Measurements from ENCODE around the gene C2CD4B. TPM values are rescaled to one million over a fixed set of nuclear protein-coding genes. Genes with fewer than 3 reads are reported as not detected.

The C2CD4B gene
- total RNA-seq, 1 donor from 2014 or later = 0.14 TPM

GRCh38 chr15:62173215-62173614 lies 8.1 kb upstream of the C2CD4B start:
- DNase-seq (ENCODE audit: low spot score) = no peak
- Mint-ChIP-seq H3K9me3 (no peaks in the 10 kb centered on the region), H3K36me3 (ENCODE audit: low read depth) (no peaks in the 10 kb centered on the region), H3K27ac (no peak overlapping the region), H3K4me3 (ENCODE audit: low read depth) (no peak overlapping the region), H3K27me3 (ENCODE audit: low read depth) (peaks cover 30% of the 10 kb centered on the region), H3K4me1 (ENCODE audit: low read depth) (no peaks in the 10 kb centered on the region)
- intact Hi-C loops (cut with micrococcal nuclease) = no loop called here

DNA sequence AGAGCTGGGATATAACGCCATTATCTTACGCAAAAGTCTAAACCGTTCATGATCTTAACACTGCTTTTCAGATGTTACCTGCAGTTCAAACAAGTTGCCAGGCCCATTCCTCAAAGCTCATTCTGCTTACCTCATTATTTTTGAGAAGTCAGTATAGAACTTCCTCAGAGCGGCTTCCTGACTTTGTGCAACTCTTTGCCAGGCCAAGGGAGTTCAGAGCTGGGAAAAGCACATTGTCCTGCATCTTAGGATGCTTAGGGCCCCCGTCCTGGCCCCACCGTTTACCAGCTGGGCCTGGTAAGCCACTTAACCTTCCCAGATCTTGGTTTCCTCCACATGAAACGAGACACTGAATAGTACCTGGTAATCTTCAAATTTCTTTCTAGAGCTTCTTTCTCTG lies 6.8 kb upstream of the C2CD4B start:
- intact Hi-C loops (cut with micrococcal nuclease) = no loop called here
- no peaks in the 10 kb centered on the region for H3K4me1 Mint-ChIP-seq (ENCODE audit: low read depth)
- H3K36me3 Mint-ChIP-seq (ENCODE audit: low read depth) = no peaks in the 10 kb centered on the region
- H3K9me3 Mint-ChIP-seq = no peaks in the 10 kb centered on the region
- no peak for DNase-seq (ENCODE audit: low spot score)
- H3K27me3 Mint-ChIP-seq (ENCODE audit: low read depth) = peaks cover 40% of the 10 kb centered on the region
- H3K4me3 Mint-ChIP-seq (ENCODE audit: low read depth) = no peak overlapping the region
- no peak overlapping the region for H3K27ac Mint-ChIP-seq

GRCh38 chr15:62165793-62166375 lies 799 bp upstream of the C2CD4B start:
- no peak for DNase-seq (ENCODE audit: low spot score)
- no peak overlapping the region for H3K4me3 Mint-ChIP-seq (ENCODE audit: low read depth)
- H3K9me3 Mint-ChIP-seq = no peaks in the 10 kb centered on the region
- intact Hi-C loops (cut with micrococcal nuclease) = no loop called here
- peaks cover 10% of the 10 kb centered on the region for H3K4me1 Mint-ChIP-seq (ENCODE audit: low read depth)
- H3K27me3 Mint-ChIP-seq (ENCODE audit: low read depth) = peaks cover 72% of the 10 kb centered on the region
- no peak overlapping the region for H3K27ac Mint-ChIP-seq
- H3K36me3 Mint-ChIP-seq (ENCODE audit: low read depth) = no peaks in the 10 kb centered on the region

DNA sequence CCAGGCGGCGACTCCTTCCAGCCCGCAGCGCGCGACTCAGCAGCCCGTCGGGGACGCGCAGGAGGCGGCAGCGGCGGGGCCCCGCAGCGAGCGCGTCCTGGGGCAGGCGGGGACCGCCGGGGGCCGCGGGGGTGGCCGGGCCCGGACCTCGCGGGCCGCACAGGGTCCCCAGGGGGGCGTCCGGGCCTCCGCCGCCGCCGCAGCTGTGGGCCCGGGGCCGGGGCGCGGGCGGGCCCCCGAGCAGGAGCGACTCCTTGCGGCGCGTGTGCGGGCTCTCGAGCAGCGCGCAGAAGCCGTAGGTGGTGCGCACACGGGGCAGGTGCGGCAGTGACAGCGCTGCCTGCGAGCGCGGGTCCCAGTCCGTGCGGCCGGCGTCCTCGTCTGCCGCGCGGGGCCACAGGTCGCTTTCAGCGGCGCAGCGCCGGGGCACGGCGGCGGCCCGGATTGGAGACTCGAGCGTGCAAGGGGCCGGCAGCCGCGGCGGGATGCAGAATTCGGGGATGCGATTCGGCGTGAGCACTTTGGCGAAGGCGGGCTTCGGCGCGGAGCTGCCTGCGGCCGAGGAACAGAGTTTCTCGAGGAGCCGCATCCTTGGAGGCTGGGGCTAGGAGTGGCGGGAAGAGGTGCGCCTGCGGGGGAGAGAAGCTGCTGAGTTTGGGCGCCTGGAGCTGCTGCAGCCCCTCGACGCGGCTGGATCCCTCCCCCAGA lies 535 bp downstream of the C2CD4B start:
- Mint-ChIP-seq H3K4me3 (ENCODE audit: low read depth) (no peak overlapping the region), H3K27me3 (ENCODE audit: low read depth) (peaks cover 82% of the 10 kb centered on the region), H3K36me3 (ENCODE audit: low read depth) (no peaks in the 10 kb centered on the region), H3K9me3 (no peaks in the 10 kb centered on the region), H3K27ac (no peak overlapping the region), H3K4me1 (ENCODE audit: low read depth) (peaks cover 10% of the 10 kb centered on the region)
- no peak for DNase-seq (ENCODE audit: low spot score)
- intact Hi-C loops (cut with micrococcal nuclease) = no loop called here

DNA sequence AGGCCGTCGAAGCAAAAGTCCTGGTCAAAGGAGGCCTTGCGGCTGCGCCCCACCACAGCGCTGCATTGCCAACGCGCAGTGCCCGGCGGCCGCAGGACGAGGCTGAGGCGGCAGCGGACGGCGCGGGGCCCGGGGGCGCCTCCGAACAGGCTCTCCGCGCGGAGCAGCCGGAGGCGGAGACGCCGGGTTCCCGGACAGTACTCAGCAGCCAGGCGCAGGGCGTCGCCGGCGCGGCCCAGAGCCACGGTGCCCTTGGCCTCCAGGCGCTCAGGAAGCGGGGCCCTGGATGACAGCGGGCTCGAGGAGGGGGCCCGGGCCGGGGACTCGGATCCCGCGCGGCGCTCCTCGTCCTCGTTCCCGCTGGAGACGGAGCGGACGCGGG lies 1.1 kb downstream of the C2CD4B start:
- Mint-ChIP-seq H3K4me3 (ENCODE audit: low read depth) (no peak overlapping the region), H3K36me3 (ENCODE audit: low read depth) (no peaks in the 10 kb centered on the region), H3K27me3 (ENCODE audit: low read depth) (peaks cover 81% of the 10 kb centered on the region), H3K27ac (no peak overlapping the region), H3K4me1 (ENCODE audit: low read depth) (peaks cover 10% of the 10 kb centered on the region), H3K9me3 (no peaks in the 10 kb centered on the region)
- intact Hi-C loops (cut with micrococcal nuclease) = no loop called here
- DNase-seq (ENCODE audit: low spot score) = no peak

- peaks cover 10% of the 10 kb centered on the region for H3K4me1 Mint-ChIP-seq (ENCODE audit: low read depth)
- H3K27ac Mint-ChIP-seq = no peak overlapping the region
- DNase-seq (ENCODE audit: low spot score) = no peak
- intact Hi-C loops (cut with micrococcal nuclease) = no loop called here
- H3K9me3 Mint-ChIP-seq = peaks cover 4% of the 10 kb centered on the region
- no peaks in the 10 kb centered on the region for H3K36me3 Mint-ChIP-seq (ENCODE audit: low read depth)
- H3K27me3 Mint-ChIP-seq (ENCODE audit: low read depth) = peaks cover 78% of the 10 kb centered on the region
- H3K4me3 Mint-ChIP-seq (ENCODE audit: low read depth) = no peak overlapping the region
Measured at GRCh38 chr15:62163397-62164013, 1.6 kb downstream of the C2CD4B start.

DNA sequence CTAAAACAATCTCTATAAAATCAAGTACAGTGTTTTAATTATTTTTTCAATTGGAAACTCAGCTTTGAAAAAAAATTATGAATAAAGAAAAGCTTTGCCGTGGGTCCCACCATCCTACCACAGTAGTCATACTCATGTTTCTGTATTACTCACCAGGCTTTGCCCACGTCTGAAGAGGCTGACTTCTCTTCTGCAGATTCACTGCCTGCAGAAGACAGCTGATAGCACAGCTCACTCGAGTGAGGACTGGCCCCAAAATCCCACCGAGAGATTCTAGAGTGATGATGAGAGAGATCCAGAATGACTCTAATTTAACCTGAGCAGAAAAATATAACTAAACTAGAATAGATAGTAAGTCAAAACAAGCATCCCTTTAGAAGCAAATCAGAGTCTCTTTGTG lies 11.9 kb downstream of the C2CD4B start:
- Mint-ChIP-seq H3K27ac (no peak overlapping the region), H3K4me1 (ENCODE audit: low read depth) (peaks cover 12% of the 10 kb centered on the region), H3K36me3 (ENCODE audit: low read depth) (no peaks in the 10 kb centered on the region), H3K9me3 (peaks cover 13% of the 10 kb centered on the region), H3K4me3 (ENCODE audit: low read depth) (no peak overlapping the region), H3K27me3 (ENCODE audit: low read depth) (peaks cover 6% of the 10 kb centered on the region)
- no peak for DNase-seq (ENCODE audit: low spot score)
- intact Hi-C loops (cut with micrococcal nuclease) = loop anchor here (5.0 kb wide), 1 partner anchor 86 kb away; the partner anchor contains the start of gene C2CD4A

DNA sequence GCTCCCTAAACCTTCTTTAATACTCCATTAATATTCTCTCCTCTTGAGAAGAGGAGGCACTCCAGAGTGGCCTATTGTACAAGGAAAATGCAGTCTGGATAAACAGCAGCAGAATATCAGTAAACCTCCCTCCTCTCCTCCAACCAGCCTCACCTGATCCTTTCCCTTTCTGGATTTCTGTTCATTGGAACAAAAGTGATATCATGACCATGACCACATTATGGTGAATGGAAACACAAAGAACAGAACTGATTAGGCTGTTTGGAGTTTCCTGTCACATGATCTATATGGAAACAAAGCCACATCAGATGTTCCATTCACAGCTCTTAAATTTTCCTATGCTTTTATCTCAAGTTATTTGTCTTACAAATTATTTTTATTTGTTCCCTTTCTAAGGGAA lies 14.6 kb downstream of the C2CD4B start:
- peak overlapping the region; percentile 58 for H3K27ac Mint-ChIP-seq
- H3K4me1 Mint-ChIP-seq (ENCODE audit: low read depth) = peaks cover 12% of the 10 kb centered on the region
- no peak overlapping the region for H3K4me3 Mint-ChIP-seq (ENCODE audit: low read depth)
- no peak for DNase-seq (ENCODE audit: low spot score)
- intact Hi-C loops (cut with micrococcal nuclease) = loop anchor here (5.0 kb wide), 1 partner anchor 83 kb away; the partner anchor contains the start of gene C2CD4A
- peaks cover 4% of the 10 kb centered on the region for H3K27me3 Mint-ChIP-seq (ENCODE audit: low read depth)
- no peaks in the 10 kb centered on the region for H3K9me3 Mint-ChIP-seq
- H3K36me3 Mint-ChIP-seq (ENCODE audit: low read depth) = no peaks in the 10 kb centered on the region

DNA sequence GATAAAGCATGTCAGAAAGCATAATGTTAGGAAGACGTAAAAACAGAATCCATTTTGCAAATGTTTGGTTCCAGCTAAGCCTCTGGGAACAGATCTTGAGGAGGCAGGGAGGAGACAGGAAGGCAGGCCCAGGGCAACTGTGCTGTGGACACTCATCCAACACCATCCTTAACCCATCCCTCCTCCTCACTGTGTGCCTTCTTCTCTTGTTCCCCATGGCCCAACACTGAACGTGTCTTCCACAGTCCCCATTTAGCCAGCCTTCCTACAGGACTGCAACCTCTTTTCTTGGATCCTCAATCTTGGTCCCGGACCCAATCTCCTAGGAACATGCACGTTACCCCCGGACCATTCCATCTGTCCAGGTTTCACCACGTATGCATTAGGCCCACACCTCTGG lies 15.4 kb downstream of the C2CD4B start:
- no peak overlapping the region for H3K4me3 Mint-ChIP-seq (ENCODE audit: low read depth)
- H3K9me3 Mint-ChIP-seq = no peaks in the 10 kb centered on the region
- peaks cover 12% of the 10 kb centered on the region for H3K4me1 Mint-ChIP-seq (ENCODE audit: low read depth)
- no peaks in the 10 kb centered on the region for H3K27me3 Mint-ChIP-seq (ENCODE audit: low read depth)
- no peaks in the 10 kb centered on the region for H3K36me3 Mint-ChIP-seq (ENCODE audit: low read depth)
- intact Hi-C loops (cut with micrococcal nuclease) = loop anchor here (5.0 kb wide), 1 partner anchor 82 kb away; the partner anchor contains the start of gene C2CD4A
- H3K27ac Mint-ChIP-seq = no peak overlapping the region
- DNase-seq (ENCODE audit: low spot score) = no peak

DNA sequence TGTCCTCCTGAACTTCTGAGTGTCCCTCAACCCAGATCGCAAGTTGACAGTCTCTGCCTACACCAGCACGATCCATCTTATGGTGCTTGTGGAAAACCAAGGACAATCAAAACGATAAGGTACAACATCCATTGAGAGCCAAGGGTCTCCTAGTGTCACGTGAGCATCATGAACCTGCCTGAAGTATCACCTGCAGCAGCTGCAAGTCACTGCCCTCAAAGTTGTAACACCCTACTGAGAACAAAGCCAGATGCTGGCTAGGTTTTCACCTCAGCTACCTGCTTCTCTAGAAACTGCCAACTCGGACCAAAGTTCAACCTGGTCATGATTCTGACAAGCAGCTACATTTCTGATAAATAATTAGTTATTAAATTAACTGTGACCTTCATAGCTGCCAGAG lies 17.5 kb downstream of the C2CD4B start:
- no peak for DNase-seq (ENCODE audit: low spot score)
- peaks cover 9% of the 10 kb centered on the region for H3K4me1 Mint-ChIP-seq (ENCODE audit: low read depth)
- no peak overlapping the region for H3K4me3 Mint-ChIP-seq (ENCODE audit: low read depth)
- H3K27me3 Mint-ChIP-seq (ENCODE audit: low read depth) = no peaks in the 10 kb centered on the region
- intact Hi-C loops (cut with micrococcal nuclease) = no loop called here
- no peaks in the 10 kb centered on the region for H3K9me3 Mint-ChIP-seq
- H3K27ac Mint-ChIP-seq = no peak overlapping the region
- no peaks in the 10 kb centered on the region for H3K36me3 Mint-ChIP-seq (ENCODE audit: low read depth)

- no peak for DNase-seq (ENCODE audit: low spot score)
- H3K4me3 Mint-ChIP-seq (ENCODE audit: low read depth) = no peak overlapping the region
- intact Hi-C loops (cut with micrococcal nuclease) = no loop called here
Measured at GRCh38 chr15:62147149-62147548, 17.9 kb downstream of the C2CD4B start.

DNA sequence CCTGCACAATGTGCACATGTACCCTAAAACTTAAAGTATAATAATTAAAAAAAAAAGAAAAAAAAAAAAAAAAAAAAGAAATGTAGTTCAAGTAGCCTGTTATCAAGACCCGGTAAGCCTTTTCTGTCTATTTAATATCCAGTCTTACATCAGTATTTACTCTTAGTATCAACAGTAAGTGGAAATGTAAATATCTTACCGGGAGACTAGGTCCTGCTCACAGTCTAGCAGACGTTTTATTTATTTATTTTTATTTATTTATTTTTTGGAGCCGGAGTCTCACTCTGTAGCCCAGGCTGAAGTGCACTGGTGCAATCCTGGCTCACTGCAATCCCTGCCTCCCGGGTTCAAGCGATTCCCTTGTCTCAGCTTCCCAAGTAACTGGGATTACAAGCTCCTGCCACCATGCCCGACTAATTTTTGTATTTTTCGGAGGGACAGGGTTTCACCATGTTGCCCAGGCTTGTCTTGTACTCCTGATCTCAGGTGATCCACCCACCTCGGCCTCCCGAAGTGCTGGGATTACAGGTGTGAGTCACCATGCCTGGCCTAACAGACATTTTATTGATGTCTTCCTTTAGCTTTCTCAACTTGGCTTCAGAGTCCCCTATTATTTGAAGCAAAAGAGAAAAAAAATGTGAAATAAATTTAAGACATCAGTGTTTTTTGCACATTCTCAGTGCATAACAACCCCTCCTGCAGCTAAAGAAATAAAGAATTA lies 19.9 kb downstream of the C2CD4B start:
- peaks cover 7% of the 10 kb centered on the region for H3K27me3 Mint-ChIP-seq (ENCODE audit: low read depth)
- no peaks in the 10 kb centered on the region for H3K36me3 Mint-ChIP-seq (ENCODE audit: low read depth)
- H3K27ac Mint-ChIP-seq = no peak overlapping the region
- peaks cover 2% of the 10 kb centered on the region for H3K4me1 Mint-ChIP-seq (ENCODE audit: low read depth)
- H3K9me3 Mint-ChIP-seq = no peaks in the 10 kb centered on the region
- intact Hi-C loops (cut with micrococcal nuclease) = no loop called here
- no peak overlapping the region for H3K4me3 Mint-ChIP-seq (ENCODE audit: low read depth)
- DNase-seq (ENCODE audit: low spot score) = no peak

More at GRCh38 chr15:62147149-62147548, 17.9 kb downstream of the C2CD4B start:
- Mint-ChIP-seq H3K27me3 (ENCODE audit: low read depth) (no peaks in the 10 kb centered on the region), H3K9me3 (no peaks in the 10 kb centered on the region), H3K4me1 (ENCODE audit: low read depth) (peaks cover 8% of the 10 kb centered on the region), H3K27ac (no peak overlapping the region), H3K36me3 (ENCODE audit: low read depth) (no peaks in the 10 kb centered on the region)

- DNase-seq (ENCODE audit: low spot score) = no peak
- intact Hi-C loops (cut with micrococcal nuclease) = no loop called here
Measured at GRCh38 chr15:62142736-62143135, 22.3 kb downstream of the C2CD4B start.

More at GRCh38 chr15:62142736-62143135, 22.3 kb downstream of the C2CD4B start:
- Mint-ChIP-seq H3K4me1 (ENCODE audit: low read depth) (peaks cover 1% of the 10 kb centered on the region), H3K36me3 (ENCODE audit: low read depth) (no peaks in the 10 kb centered on the region), H3K27ac (no peak overlapping the region), H3K27me3 (ENCODE audit: low read depth) (peaks cover 13% of the 10 kb centered on the region), H3K4me3 (ENCODE audit: low read depth) (no peak overlapping the region), H3K9me3 (no peaks in the 10 kb centered on the region)

Data from activated T-helper 2 cell treated with anti-CD3 and anti-CD28 coated beads, Interferon-gamma antibody, Interleukin-2, Interleukin-4, amounts not matched to agents 10 μg/mL and 5 μg/mL and 100 μg/mL, durations not matched to agents 14 hours and 24 hours and 36 hours (primary cell).